ENCODE data around the gene SPA17.
A peak's percentile ranks its signal among the peaks of the same experiment; 100 is the strongest.

The SPA17 gene

DNA sequence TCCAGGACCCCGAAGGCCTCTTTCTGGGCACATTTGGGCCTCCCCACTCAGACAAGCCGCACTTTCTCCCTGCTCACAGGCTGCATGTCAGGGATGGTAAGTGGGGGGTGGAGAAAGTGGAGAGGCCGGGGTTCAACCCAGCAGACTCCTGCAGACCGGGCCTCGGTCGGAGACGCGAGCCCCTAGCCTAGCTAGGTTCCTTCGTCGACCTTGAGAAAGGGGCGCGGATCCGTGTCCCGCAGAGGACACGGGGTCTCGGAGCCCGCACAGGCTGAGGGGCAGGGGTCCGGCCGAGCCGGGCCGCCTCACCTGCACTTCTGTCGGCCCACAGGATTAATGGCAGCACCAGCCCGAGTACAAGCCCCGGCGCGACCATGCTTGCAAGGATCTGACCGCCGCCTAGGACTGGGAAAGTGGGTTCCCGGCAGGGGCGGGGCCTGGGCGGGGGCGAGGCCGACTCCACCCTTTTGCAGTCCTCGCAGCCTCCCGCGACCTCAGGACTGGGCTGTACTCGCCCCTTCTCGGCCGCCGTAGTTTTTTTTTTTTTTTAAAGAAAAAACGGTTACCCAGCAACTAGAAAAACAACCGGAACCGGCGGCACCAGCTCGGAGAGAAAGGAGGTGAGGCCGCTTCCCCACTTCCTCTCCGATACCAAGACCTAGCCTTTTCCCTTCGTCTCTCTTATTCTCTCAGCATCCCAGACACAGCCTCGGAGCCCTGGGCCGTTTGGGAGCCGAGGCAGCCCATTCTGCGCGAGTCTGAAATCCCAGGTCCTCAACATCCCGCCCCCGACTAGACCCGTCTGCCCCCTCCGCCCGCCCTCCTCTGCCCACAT lies at the start of gene SPA17, which contains the start of gene SIAE:
Gene SPA17 (plus strand): TSS at position 572 of the 835 bp plus-strand sequence. CDS start 1,361 bp downstream, outside the sequence.
Gene SIAE (minus strand): TSS at position 407 of the 835 bp plus-strand sequence. CDS start 31 bp downstream, at position 376.
- DNase-seq (ENCODE audit: low read depth in 3 of 3) = peak; percentile 65 to 70 (median 67)

DNA sequence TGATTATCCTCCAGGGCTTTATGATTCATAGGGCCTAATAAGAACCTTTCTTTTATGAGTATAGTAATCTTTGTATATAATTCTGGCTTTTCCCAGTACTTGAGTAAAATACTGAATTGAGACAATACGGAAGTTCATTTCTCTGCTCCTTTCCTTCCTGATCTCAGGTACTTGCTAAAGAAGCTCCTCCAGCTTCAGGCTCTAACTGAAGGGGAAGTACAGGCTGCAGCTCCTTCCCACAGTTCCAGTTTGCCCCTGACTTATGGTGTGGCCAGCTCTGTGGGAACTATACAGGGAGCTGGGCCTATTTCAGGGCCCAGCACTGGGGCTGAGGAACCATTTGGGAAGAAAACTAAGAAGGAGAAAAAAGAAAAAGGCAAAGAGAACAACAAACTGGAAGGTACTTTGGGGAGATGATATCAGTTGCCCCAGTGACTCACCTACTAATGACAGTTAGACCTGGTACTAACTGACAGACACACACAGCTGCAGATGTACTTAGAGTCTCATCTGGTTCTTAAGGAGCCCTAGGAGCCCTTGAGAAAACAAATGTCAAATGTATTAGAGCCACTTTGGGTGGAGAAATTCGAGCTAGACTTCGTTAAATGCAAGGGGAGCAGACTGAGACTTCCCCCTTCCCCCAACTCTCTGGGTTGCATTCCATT lies 48.1 kb upstream of the SPA17 start:
- DNase-seq (ENCODE audit: low read depth in 3 of 3) = no peak

DNA sequence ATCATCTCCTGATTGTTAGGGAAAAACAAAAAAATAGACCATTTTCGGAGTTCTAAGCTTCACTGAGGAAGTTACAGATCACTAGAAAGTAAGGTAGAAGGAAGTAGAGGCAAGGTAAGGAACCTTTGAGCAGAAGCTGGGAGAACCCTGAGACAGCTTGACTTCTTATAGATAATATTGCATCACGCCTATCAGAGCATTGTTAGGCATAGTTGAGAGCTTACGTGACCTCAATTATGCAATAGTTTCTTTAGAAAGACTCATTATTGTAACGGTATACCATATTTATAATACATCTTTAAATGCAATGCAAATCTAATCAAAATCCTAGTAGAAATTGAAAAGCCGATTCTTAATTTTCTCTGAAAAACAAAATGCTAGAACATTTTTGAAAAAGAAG lies 46.2 kb upstream of the SPA17 start:
- DNase-seq (ENCODE audit: low read depth in 3 of 3) = no peak

DNA sequence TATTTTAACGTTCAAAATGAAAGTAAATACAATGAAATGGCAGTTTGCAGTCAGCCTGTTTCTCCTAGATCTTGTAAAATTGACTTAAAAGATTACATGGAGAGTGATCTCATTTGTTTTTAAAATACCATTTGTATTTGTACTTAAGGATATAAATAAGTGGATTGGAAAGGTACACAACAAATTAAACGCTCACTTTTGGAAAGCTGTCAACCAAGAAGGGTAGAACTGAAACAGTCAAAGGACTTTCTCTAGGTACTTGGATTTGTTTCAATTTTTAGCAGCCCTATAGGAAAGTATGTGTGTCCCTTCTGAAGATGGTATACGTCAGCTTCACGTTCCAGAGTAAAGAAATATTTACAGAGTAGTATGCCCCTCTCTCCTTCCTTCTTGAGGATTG lies 43.7 kb upstream of the SPA17 start:
- DNase-seq (ENCODE audit: low read depth in 3 of 3) = no peak

DNA sequence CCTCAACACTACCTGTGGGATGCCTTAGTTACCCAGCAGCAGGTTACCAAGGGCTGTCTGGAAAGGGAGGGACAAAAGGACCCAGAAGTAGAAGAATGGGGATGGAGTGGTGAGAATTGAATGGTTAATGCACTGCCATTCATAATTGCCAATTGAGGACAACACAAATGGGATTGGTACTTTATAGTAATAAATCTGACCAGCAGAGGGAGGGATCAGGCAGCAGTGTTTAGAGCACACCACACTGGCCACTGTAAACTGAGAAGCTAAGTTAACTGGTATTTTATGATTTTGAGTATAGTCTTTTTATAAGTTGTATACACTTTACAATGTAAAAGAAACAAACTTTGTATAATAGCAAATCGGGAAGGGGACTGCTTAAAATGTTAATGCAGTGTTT lies 40.3 kb upstream of the SPA17 start:
- DNase-seq (ENCODE audit: low read depth in 3 of 3) = no peak

DNA sequence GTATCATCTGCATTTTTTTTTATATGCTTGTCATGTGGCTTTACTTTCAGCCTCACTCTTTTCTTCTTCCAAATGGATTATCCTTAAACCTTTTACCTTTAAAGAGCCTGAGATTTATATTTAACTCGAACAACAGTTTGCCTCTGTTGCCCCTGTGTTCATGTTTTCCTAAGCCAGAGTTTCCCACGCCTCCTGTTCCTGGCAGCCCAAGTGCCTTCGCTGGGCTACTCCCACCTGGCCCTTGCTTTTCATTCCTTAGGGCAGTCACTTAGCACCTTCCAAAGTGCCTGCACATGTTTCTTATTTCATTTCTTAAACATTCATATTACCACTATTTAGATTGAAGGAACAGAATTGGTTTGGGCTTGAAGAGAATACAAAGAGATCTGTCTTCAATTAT lies 37.8 kb upstream of the SPA17 start:
- DNase-seq (ENCODE audit: low read depth in 3 of 3) = no peak

DNA sequence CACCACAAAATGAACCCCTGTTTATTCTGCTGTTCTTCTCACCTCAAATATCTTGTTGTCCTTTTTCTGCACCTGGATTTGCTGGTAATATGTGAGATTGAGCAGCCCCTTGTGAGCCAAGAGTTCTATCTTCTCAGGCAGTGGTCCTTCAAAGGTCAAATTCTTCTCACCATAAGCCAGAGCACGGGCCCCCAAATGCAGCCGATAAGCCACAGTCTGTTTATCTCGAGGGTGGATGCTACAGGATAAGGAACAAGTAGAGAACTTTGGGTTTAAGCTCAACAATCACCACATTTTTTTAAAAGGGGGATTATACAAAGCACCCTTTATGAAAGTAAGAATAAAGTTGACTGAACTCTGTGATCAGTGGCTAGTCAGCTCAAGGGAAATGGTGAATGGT lies 35.2 kb upstream of the SPA17 start:
- no peak for DNase-seq (ENCODE audit: low read depth in 3 of 3)

DNA sequence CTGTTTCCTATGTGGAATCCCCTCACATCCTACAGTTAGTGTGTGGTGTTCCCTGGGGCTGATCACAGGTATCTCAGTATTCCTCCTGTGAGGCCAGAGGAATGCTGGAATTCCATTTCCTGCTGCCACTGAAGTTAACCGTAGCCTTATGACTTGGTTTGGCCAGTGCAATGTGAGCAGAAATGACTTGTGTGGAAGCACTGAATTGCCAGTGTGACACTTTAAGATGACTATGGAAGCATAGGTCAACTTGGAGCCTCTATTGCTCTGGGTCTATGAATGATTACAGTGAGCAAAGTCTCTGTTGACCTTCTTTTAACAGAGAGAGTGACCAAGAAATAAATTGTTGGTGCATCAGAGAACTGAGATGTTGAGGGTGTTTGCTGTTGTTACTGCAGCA lies 34.5 kb upstream of the SPA17 start:
- DNase-seq (ENCODE audit: low read depth in 3 of 3) = no peak

DNA sequence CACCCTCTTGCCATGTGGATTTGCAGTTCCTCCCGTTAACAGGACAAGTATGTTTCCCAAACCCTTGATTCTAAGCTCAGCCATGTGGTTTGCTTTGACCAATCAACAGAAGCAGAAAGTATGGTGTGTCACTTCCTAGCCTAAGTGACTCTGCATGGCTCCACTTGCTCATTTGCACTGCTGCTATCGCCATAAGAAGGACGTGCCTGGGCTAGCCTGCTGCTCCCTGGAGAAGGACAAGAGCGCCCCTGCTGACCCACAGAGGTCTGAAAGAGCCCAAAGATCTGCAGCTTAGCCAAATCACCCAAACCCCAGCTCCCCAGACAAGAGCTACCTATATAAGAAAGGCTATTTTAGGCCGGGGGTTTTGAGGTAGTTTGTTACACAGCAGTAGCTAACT lies 33.0 kb upstream of the SPA17 start:
- DNase-seq (ENCODE audit: low read depth in 3 of 3) = no peak

DNA sequence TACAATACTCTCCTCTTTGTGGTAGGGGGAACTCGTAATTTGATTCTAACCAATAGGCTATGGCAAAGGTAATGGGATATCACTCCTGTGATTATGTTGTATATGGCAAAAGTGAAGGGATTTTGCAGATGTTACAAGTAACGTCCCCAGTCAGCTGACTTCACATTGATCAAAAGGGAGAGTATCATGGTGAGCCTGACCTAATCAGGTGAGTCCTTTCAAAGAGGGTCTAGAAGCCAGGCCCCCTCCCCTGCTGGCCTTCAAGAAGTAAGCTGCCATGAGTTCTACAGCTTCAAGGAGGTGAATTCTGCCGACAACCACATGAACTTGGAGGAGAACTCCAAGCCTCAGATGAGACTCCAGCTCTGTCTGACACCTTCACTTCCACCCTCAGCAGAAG lies 31.1 kb upstream of the SPA17 start:
- no peak for DNase-seq (ENCODE audit: low read depth in 3 of 3)

DNA sequence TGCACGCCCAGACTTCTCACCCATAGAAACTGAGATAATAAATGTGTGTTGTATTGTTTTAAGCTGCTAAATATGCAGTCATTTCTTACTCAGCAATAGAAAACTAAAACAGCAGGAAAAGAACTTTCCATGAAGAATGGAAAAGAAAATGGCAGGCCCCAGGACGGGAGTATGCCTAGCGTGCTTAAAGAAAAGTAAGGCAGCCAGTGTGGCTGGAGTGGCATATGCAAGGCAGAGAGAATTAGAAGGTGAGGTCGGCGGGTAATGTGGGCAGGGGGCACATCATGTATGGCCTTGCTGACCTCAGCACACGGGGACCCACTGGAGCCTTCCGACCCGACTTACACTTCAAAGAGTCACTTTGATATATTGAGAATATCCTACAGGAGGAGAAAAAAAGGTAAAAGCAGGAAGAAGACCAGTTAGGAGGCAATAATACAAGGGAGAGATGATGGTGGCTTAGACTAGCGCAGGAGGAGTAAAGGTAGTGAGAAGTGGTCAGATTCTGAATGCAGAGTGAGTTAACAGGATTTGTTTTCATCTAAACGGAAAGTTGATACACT lies 30.6 kb upstream of the SPA17 start:
- no peak for DNase-seq (ENCODE audit: low read depth in 3 of 3)

DNA sequence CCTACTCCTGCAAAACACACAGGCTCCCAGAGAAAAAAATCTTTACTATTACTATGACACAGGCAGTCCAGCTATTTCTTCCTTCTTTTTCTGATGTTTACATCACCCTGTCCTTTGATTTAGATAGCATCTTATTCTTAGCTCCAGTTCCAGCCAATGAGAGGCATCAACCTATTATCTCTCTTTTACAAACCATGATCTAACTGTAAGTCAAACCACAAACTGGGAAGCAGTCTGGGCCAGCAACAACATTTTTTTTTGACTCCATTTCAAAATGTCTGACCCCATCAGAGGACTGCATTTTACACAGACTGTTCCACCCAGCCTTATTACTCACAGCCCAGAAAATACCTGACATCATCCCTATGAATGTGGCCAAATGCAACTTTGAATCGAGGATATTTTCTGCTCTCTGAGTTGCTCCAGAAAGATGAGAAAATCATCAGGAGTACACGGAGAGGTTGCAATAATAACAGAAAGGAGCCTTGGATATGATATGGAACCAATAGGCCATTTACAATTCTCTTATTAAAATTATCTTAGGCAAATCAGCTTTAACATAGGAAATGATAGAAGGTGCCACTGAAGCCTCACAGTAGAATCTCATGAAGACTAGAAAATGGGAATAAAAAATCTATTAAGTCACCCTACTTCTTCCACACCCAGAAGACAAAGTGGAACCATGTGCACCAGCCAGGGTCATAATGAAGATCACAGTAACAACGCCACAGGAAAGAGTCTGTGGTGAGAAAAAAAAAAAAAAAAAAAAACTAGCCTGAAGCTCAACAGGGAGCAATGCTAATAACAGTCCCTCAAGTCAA lies 29.9 kb upstream of the SPA17 start:
- no peak for DNase-seq (ENCODE audit: low read depth in 3 of 3)

DNA sequence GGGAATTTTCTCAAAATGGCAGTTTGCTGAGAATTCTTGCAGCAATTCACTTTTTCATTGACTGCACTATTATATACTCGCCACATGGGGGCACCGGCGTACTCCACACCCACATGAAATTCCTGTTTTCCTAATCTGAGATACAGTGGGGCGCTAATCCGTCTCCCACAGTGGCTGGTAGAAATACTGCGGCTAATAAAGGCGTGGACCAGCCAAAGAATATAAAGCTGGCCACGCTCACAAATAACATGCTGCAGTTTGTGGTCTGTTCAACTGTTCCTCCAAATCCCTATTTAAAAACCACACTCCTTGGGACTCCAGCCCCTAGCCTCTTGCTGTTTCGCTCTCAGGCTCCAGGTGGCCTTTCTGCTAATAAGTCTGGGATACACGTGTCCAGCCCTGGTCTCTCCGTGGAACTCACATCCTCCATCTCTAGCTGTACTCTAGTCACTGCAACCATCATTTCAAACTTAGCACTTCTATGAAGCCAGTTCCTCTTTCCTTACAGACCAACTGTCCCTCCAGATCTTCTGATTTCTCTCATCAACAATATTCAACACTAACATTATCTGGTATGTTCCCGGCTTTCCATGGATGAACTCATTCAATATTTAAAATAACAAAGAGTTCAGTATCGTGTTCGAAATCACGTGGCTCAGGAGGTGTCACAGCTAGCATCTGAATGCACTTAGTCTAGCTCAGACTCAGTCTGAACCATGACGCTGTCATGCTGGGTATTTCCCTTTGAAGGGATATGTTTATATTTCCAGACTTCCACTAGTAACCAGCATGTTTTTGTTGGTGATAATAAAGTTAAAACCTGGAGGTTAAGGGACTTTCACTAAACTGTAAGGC lies 29.1 kb upstream of the SPA17 start:
- peak in 1 of 3 experiments; percentile 2 for DNase-seq (ENCODE audit: low read depth in 3 of 3)

DNA sequence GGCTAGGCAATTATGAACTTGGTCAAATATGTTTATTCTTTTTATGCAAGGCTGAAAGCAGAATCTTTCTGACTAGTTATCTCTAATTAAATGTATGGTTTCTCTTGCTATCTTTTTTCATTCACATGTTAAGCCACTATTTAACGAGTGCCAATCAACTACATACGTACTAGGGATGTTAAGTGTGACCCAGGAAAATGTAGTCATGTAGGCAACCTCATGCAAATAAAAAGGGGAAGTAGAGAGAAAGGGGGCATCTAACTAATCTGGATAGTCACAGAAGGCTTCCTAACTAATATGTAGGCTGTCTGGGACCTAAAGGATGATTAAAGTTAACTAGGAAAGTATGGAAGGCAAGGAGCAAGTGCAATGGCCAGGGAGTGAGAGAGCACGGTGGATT lies 27.6 kb upstream of the SPA17 start:
- no peak for DNase-seq (ENCODE audit: low read depth in 3 of 3)

DNA sequence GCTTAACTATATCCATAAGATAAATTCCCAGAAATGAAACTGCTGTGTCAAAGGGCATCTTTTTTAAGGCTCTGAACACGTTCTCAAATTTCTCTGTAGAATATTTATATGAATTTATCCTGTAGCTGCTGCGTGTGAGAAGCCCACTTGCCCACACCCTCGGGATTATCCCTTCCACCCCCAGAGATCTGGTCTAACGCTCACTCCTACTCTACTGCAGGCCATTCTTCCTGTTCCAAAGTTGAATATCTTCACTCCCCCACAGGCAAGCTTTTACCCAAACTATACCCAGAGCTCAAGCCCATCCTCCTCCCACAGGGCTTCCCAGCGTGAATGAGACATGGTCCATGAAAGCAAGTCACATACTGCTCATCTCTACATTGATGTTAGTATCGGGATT lies 25.1 kb upstream of the SPA17 start:
- no peak for DNase-seq (ENCODE audit: low read depth in 3 of 3)

DNA sequence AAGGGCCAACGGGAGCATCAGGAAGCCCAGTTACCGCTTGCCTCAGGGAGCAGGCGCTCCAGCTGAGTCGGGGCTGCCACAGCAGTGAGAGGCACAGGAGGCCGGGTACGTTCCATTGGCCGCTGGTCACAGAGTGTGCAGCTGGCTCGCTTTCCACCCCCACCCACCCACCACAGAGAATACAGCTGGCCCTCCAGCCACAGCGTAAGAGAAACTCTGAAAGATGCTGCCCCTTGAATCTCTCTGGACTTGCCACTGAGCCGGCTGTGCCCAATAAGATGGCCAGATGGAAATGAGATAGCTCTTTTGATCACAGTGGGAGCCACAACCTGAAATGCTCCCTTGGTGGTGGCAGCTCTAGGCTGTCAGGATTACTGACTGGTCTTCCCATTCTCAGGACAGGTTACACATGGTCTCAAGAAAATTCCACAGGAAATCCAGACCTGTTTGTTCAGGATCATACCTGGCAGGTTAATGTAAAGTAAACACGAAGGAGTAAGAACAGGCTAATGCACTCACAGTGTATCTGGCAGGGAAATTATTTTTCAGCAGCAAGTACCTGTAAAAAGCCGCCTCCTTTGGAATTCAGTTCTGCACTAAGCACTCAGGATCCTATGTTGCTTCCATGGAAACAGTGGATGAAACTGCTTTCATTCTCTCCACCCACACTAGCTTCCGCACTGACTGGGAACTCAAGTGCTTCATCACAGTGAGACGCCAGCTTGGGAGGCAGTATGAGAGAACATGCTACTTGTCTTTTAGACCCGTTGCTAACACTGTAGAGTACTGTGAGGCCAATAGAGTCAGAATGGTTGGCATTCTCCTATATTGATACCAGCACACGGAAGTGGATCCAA lies 16.7 kb upstream of the SPA17 start:
- no peak for DNase-seq (ENCODE audit: low read depth in 3 of 3)

DNA sequence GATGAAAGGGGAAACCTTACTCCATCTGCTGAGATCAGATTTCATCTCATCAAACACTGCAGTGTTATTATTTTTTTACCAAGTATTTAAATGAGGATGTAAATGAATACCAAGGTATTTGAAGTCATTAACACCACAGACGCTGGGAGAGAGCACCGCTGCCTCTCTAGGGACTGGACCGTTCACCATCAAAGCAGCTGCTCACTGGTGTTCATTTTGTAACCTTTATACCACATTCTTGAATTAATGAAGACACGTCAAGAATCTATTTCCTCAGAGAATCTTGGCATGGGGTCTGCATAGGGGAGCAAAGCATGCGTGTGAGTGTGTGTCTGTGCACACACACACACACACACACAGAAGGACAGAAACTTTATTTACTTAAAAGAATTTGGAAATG lies 15.8 kb upstream of the SPA17 start:
- no peak for DNase-seq (ENCODE audit: low read depth in 3 of 3)

DNA sequence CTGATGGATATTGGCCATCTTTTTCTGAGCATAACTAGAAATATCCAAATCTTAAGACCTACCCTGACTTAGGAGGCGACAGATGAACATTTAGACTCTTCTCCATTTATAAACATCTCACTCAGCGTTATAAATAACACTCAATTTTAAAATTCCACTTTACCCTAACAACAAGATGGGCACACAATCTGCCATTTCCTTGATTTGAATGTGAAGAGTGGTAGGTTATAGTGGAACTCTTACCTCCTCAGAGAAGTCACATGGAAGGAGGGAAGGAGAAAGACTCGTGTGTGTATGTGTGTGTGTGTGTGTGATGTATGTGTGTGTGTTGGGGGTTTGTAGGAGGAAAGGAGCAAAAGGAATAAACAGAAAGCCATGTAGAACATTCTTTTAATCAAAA lies 15.2 kb upstream of the SPA17 start:
- no peak for DNase-seq (ENCODE audit: low read depth in 3 of 3)

DNA sequence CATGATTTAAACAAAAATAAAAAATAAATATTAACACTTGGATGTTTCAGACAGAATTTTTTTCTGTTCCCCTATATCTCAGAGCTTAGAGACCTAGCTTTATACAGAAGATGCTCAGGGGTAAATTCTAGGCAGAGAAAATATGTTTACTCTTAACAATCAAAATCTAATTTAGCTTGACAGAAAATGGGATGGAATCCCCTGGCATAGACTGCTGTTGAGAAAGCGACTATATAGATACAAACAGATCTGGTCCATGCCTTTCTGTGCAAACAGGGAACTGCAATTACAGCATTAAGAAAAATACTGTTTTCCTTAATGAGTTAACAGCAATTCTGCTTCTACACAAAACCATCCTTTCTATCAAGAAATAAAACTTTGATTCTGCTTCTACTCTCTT lies 14.7 kb upstream of the SPA17 start:
- DNase-seq (ENCODE audit: low read depth in 3 of 3) = no peak

DNA sequence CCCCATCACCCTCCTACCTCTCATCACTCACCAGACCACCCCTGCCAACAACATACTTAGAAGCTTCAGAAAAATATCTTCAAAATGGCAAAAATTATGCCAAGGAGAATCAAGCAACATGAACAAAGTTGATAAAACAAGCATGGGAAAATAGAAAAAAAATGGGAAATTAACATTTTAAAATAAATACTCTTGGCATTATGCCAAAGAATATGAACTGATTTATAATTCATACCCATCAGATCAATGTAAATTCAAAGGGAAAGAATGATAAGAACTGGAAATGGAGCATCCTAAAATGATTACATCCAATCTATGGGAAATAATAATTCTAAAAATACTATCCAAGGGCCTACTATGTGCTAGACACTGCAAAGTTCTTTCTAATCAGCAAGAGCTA lies 12.2 kb upstream of the SPA17 start:
- no peak for DNase-seq (ENCODE audit: low read depth in 3 of 3)
